PC-3 (cell line): ENCODE data around the gene TBX15. TPM values are rescaled to one million over a fixed set of nuclear protein-coding genes. Genes with fewer than 3 reads are reported as not detected.

Experiments
- ATAC-seq: fragments of 200-7000 bp; cut with Tn5 transposase; 2 replicates; pipeline ENCODE4 v1.9.1; 2020; ENCODE audit warnings: mild to moderate bottlenecking, moderate library complexity
- BruUV-seq: library from RNA; stranded (reverse); fragments of 400-500 nt; replicated peaks from 2 replicates; lab custom pipeline; 2021; lab: Mats Ljungman, UMichigan
- CTCF ChIA-PET: fragments of 300-600 bp; sonication (Branson Sonifier 250); formaldehyde crosslinking; loops from one replicate; lab custom pipeline; 2022; ENCODE audit warnings: antibody characterized with exemption; lab: Charles Lee
- POLR2A ChIA-PET: fragments of 300-600 bp; sonication (Branson Sonifier 250); formaldehyde crosslinking; loops from one replicate; lab custom pipeline; 2022; ENCODE audit warnings: antibody characterized with exemption; ENCODE audit not compliant: unreplicated experiment; lab: Charles Lee
- DNase-seq: peaks from one replicate; pipeline ENCODE4 v3.0.0-alpha.2; 2015
- H2AFZ ChIP-seq: fragments of 300-600 bp; sonication (generic); 2 replicates; pipeline ENCODE4 v1.6.0; 2016; ENCODE audit warnings: antibody characterized with exemption, low read length
- H3F3A ChIP-seq: fragments of 300-600 bp; sonication (generic); one replicate; pipeline ENCODE4 v1.6.0; 2017; ENCODE audit warnings: antibody characterized with exemption, low read length, control low read depth, mild to moderate bottlenecking; ENCODE audit not compliant: unreplicated experiment
- H3K27ac ChIP-seq: fragments of 300-600 bp; sonication (generic); 2 replicates; pipeline ENCODE4 v1.5.1; 2016; ENCODE audit warnings: mild to moderate bottlenecking, low read length
- H3K27me3 ChIP-seq: fragments of 300-600 bp; sonication (generic); 2 replicates; pipeline ENCODE4 v1.6.1; 2016; ENCODE audit warnings: low read length, mixed read lengths
- H3K36me3 ChIP-seq: fragments of 300-600 bp; sonication (generic); 2 replicates; pipeline ENCODE4 v1.6.1; 2016; ENCODE audit warnings: low read depth, mixed run types, low read length, mixed read lengths
- H3K4me1 ChIP-seq: fragments of 300-600 bp; sonication (generic); 2 replicates; pipeline ENCODE4 v1.5.1; 2016; ENCODE audit warnings: low read length; ENCODE audit not compliant: insufficient read depth
- H3K4me2 ChIP-seq: fragments of 300-600 bp; sonication (generic); 2 replicates; pipeline ENCODE4 v1.6.0; 2016; ENCODE audit warnings: low read length
- H3K4me3 ChIP-seq: fragments of 300-600 bp; sonication (generic); 2 replicates; pipeline ENCODE4 v1.5.1; 2016; ENCODE audit warnings: mild to moderate bottlenecking, low read length, mixed read lengths
- H3K79me2 ChIP-seq: fragments of 300-600 bp; sonication (generic); 2 replicates; pipeline ENCODE4 v1.6.1; 2017; ENCODE audit warnings: low read length, mixed read lengths
- H3K9ac ChIP-seq: fragments of 300-600 bp; sonication (generic); 2 replicates; pipeline ENCODE4 v1.6.0; 2016; ENCODE audit warnings: mild to moderate bottlenecking, low read length
- H3K9me2 ChIP-seq: fragments of 300-600 bp; sonication (generic); replicated peaks from 2 replicates; pipeline ENCODE4 v1.6.1; 2016; ENCODE audit warnings: mixed run types, low read length, mixed read lengths
- H3K9me3 ChIP-seq: fragments of 300-600 bp; sonication (generic); 2 replicates; pipeline ENCODE4 v1.6.1; 2016; ENCODE audit warnings: low read length, mixed read lengths
- H4K20me1 ChIP-seq: fragments of 300-600 bp; sonication (generic); 2 replicates; pipeline ENCODE4 v1.6.1; 2016; ENCODE audit warnings: low read length, mixed read lengths
- CTCF ChIP-seq: fragments of 300-600 bp; sonication (generic); conservative IDR thresholded peaks from 2 replicates; pipeline ENCODE4 v1.5.1; 2017; ENCODE audit warnings: antibody characterized with exemption, low read depth, mild to moderate bottlenecking, low read length
- EZH2 ChIP-seq: fragments of 300-600 bp; sonication (generic); IDR thresholded peaks from one replicate; pipeline ENCODE4 v1.6.1; 2017; ENCODE audit warnings: antibody characterized with exemption, mild to moderate bottlenecking, low read length; ENCODE audit not compliant: unreplicated experiment
- EZH2phosphoT487 ChIP-seq: fragments of 300-600 bp; sonication (generic); IDR thresholded peaks from 2 replicates; pipeline ENCODE4 v1.6.1; 2018; ENCODE audit warnings: mild to moderate bottlenecking, antibody characterized with exemption, low read length, borderline replicate concordance
- intact Hi-C: fragments of 100-400 bp; cut with micrococcal nuclease; formaldehyde crosslinking; loops from 2 replicates; pipeline ENCODE4 v1.9.0; 2023
- total RNA-seq: library from RNA; depleted of rRNA; stranded (reverse); fragments of >200 nt; gene quantifications from 2 replicates; pipeline ENCODE4 v1.2.3, GENCODE V29; 2014

TBX15 gene
- total RNA-seq, 1 experiment from 2014 or later = 0.58 TPM

- Histone ChIP-seq H2AFZ (no peak overlapping the region), H3K9ac (no peak overlapping the region), H3K27ac (no peak overlapping the region), H3K9me2 (no peaks in the 10 kb centered on the region), H3K9me3 (no peaks in the 10 kb centered on the region), H3F3A (no peaks in the 10 kb centered on the region), H3K4me1 (peaks cover 9% of the 10 kb centered on the region), H3K79me2 (no peaks in the 10 kb centered on the region), H3K27me3 (no peaks in the 10 kb centered on the region), H3K36me3 (no peaks in the 10 kb centered on the region), H3K4me3 (no peak overlapping the region), H3K4me2 (no peak overlapping the region), H4K20me1 (no peaks in the 10 kb centered on the region)
- CTCF ChIA-PET = interaction anchor here (0.7 kb wide), 1 partner anchor 24 kb away, joined by 3 read pairs; no protein-coding TSS in a partner anchor
- no TSS peak for BruUV-seq
- POLR2A ChIA-PET = no interaction called here
- no peak for ATAC-seq
- TF ChIP-seq CTCF (no peak), EZH2phosphoT487 (no peak), EZH2 (no peak)
- DNase-seq = no peak
- intact Hi-C loops = no loop called here
Measured at GRCh38 chr1:118993700-118994026, 5.5 kb upstream of the TBX15 start.

GRCh38 chr1:118992868-118993699 is 4.9 kb upstream of the TBX15 start:
- CTCF ChIA-PET = interaction anchor here (0.7 kb wide), 1 partner anchor 24 kb away, joined by 3 read pairs; no protein-coding TSS in a partner anchor
- Histone ChIP-seq H3K27ac (no peak overlapping the region), H3F3A (no peaks in the 10 kb centered on the region), H3K9me2 (no peaks in the 10 kb centered on the region), H3K4me3 (no peak overlapping the region), H3K4me2 (no peak overlapping the region), H3K9me3 (no peaks in the 10 kb centered on the region), H3K4me1 (peaks cover 9% of the 10 kb centered on the region), H3K36me3 (no peaks in the 10 kb centered on the region), H3K79me2 (no peaks in the 10 kb centered on the region), H3K27me3 (no peaks in the 10 kb centered on the region), H2AFZ (no peak overlapping the region), H3K9ac (no peak overlapping the region), H4K20me1 (no peaks in the 10 kb centered on the region)
- intact Hi-C loops = no loop called here
- no TSS peak for BruUV-seq
- POLR2A ChIA-PET = no interaction called here
- DNase-seq = no peak
- TF ChIP-seq CTCF (no peak), EZH2 (no peak), EZH2phosphoT487 (no peak)
- no peak for ATAC-seq

- H3K4me1 ChIP-seq = peaks cover 9% of the 10 kb centered on the region
- no peaks in the 10 kb centered on the region for H4K20me1 ChIP-seq
- no peak overlapping the region for H2AFZ ChIP-seq
- H3K9ac ChIP-seq = no peak overlapping the region
- no TSS peak for BruUV-seq
- no peaks in the 10 kb centered on the region for H3K9me2 ChIP-seq
- H3K9me3 ChIP-seq = no peaks in the 10 kb centered on the region
- no peaks in the 10 kb centered on the region for H3K27me3 ChIP-seq
- DNase-seq (no peak), ATAC-seq (no peak)
- no peaks in the 10 kb centered on the region for H3F3A ChIP-seq
- ChIA-PET CTCF (no interaction called here), POLR2A (no interaction called here)
- H3K79me2 ChIP-seq = no peaks in the 10 kb centered on the region
- no peaks in the 10 kb centered on the region for H3K36me3 ChIP-seq
- no peak overlapping the region for H3K27ac ChIP-seq
- intact Hi-C loops = no loop called here
- no peak for TF ChIP-seq EZH2
- no peak for TF ChIP-seq CTCF
- no peak for TF ChIP-seq EZH2phosphoT487
- no peak overlapping the region for H3K4me2 ChIP-seq
- no peak overlapping the region for H3K4me3 ChIP-seq
Measured at GRCh38 chr1:118992237-118992825, 4.2 kb upstream of the TBX15 start.
